Left hindlimb (tissue), 1 donor: ENCODE data around the gene TTC9.
"Not testable (repeated sequence)": the region's sequence is repeated elsewhere in the genome, so short reads cannot be mapped to it uniquely, and the experiment has no call there.

Experiments used
- DNase-seq: peaks from one replicate; pipeline ENCODE4 v3.0.0-alpha.2; 2018

The TTC9 gene

GRCh38 chr14:70685474-70686197, 43.9 kb downstream of the TTC9 start:
- DNase-seq, result no peak

- DNase-seq, result no peak
Measured at GRCh38 chr14:70692210-70692609, 50.5 kb downstream of the TTC9 start.

- no peak for DNase-seq
Measured at GRCh38 chr14:70696026-70696425, 54.3 kb downstream of the TTC9 start.

- DNase-seq, result no peak
Measured at GRCh38 chr14:70697701-70698100, 56.0 kb downstream of the TTC9 start.

- no peak for DNase-seq
Measured at GRCh38 chr14:70698288-70698687, 56.6 kb downstream of the TTC9 start.

- no peak for DNase-seq
Measured at GRCh38 chr14:70699646-70700045, 57.9 kb downstream of the TTC9 start.

GRCh38 chr14:70700955-70701585, 59.4 kb downstream of the TTC9 start:
- no peak for DNase-seq

- DNase-seq, result no peak
Measured at GRCh38 chr14:70701610-70702009, 59.9 kb downstream of the TTC9 start.

- DNase-seq, result no peak
Measured at GRCh38 chr14:70702161-70702560, 60.4 kb downstream of the TTC9 start.

GRCh38 chr14:70703621-70704168, 62.0 kb downstream of the TTC9 start:
- not testable (repeated sequence) for DNase-seq

- no peak for DNase-seq
Measured at GRCh38 chr14:70704960-70705359, 63.2 kb downstream of the TTC9 start.

- no peak for DNase-seq
Measured at GRCh38 chr14:70706177-70706576, 64.5 kb downstream of the TTC9 start.

GRCh38 chr14:70707138-70708038, 65.7 kb downstream of the TTC9 start:
- no peak for DNase-seq

GRCh38 chr14:70708717-70709570, 67.2 kb downstream of the TTC9 start:
- no peak for DNase-seq

GRCh38 chr14:70709726-70710382, 68.1 kb downstream of the TTC9 start:
- DNase-seq, result no peak

- DNase-seq, result no peak
Measured at GRCh38 chr14:70711451-70711850, 69.7 kb downstream of the TTC9 start.

- no peak for DNase-seq
Measured at GRCh38 chr14:70713096-70713495, 71.4 kb downstream of the TTC9 start.

- DNase-seq, result no peak
Measured at GRCh38 chr14:70713511-70713916, 71.8 kb downstream of the TTC9 start.

- no peak for DNase-seq
Measured at GRCh38 chr14:70714055-70714550, 72.4 kb downstream of the TTC9 start.

GRCh38 chr14:70716483-70716882, 74.8 kb downstream of the TTC9 start:
- DNase-seq, result no peak

- DNase-seq, result no peak
Measured at GRCh38 chr14:70716958-70717357, 75.2 kb downstream of the TTC9 start.
